HepG2 (cell line): ENCODE data around the gene TM9SF2. TPM values are rescaled to one million over a fixed set of nuclear protein-coding genes. Genes with fewer than 3 reads are reported as not detected.
A peak's percentile ranks its signal among the peaks of the same experiment; 100 is the strongest.

Experiments
- AGO2 ChIP-seq: fragments of 200-400 bp; formaldehyde crosslinking; optimal IDR thresholded peaks from 2 replicates; pipeline ENCODE3; 2017; ENCODE audit warnings: mild to moderate bottlenecking, low read depth, low read length, moderate library complexity
- CSRNP1 ChIP-seq: sonication (generic); formaldehyde crosslinking; IDR thresholded peaks from 2 replicates; pipeline ENCODE4 v1.8.1; 2023; ENCODE audit warnings: mild to moderate bottlenecking, missing genetic modification reagents
- ETV6 ChIP-seq: sonication (generic); formaldehyde crosslinking; conservative IDR thresholded peaks from 2 replicates; pipeline ENCODE4 v1.4.0; 2020; ENCODE audit warnings: missing genetic modification reagents
- EZH2 ChIP-seq: conservative IDR thresholded peaks from 2 replicates; pipeline ENCODE4 v1.6.1; 2012; ENCODE audit warnings: mild to moderate bottlenecking, low read depth, low read length, moderate library complexity
- FOXK1 ChIP-seq: sonication (generic); formaldehyde crosslinking; IDR thresholded peaks from 2 replicates; pipeline ENCODE4 v1.4.0; 2020; ENCODE audit warnings: low read depth, missing genetic modification reagents, borderline replicate concordance
- FOXP4 ChIP-seq: sonication (generic); formaldehyde crosslinking; IDR thresholded peaks from 2 replicates; pipeline ENCODE4 v1.4.0; 2020; ENCODE audit warnings: missing genetic modification reagents
- MIXL1 ChIP-seq: IDR thresholded peaks from 2 replicates; pipeline ENCODE4 v1.6.1; 2016
- MLX ChIP-seq: IDR thresholded peaks from 2 replicates; pipeline ENCODE4 v1.6.1; 2016
- NFKBIZ ChIP-seq: IDR thresholded peaks from 2 replicates; pipeline ENCODE4 v1.6.1; 2018; ENCODE audit warnings: missing genetic modification reagents, missing compliant biosample characterization
- ONECUT2 ChIP-seq: sonication (generic); formaldehyde crosslinking; IDR thresholded peaks from 2 replicates; pipeline ENCODE4 v1.4.0; 2020; ENCODE audit warnings: missing genetic modification reagents
- SKI ChIP-seq: fragments of 450-650 bp; IDR thresholded peaks from one replicate; pipeline ENCODE4 v1.6.1; 2018; ENCODE audit warnings: mild to moderate bottlenecking; ENCODE audit not compliant: partially characterized antibody
- STAG1 ChIP-seq: sonication (generic); formaldehyde crosslinking; IDR thresholded peaks from 2 replicates; pipeline ENCODE4 v1.4.0; 2020; ENCODE audit warnings: missing genetic modification reagents
- TAF15 ChIP-seq: fragments of 200-400 bp; formaldehyde crosslinking; IDR thresholded peaks from one replicate; pipeline ENCODE4 v1.6.1; 2018; ENCODE audit warnings: mild to moderate bottlenecking, low read depth, low read length; ENCODE audit not compliant: poor library complexity, severe bottlenecking
- U2AF2 ChIP-seq: fragments of 200-400 bp; formaldehyde crosslinking; IDR thresholded peaks from 2 replicates; pipeline ENCODE4 v1.6.1; 2017; ENCODE audit warnings: low read depth, mild to moderate bottlenecking, low read length
- ZFP41 ChIP-seq: sonication (generic); formaldehyde crosslinking; IDR thresholded peaks from 2 replicates; pipeline ENCODE4 v1.4.0; 2020; ENCODE audit warnings: mild to moderate bottlenecking, missing genetic modification reagents, borderline replicate concordance
- ZNF569 ChIP-seq: sonication (generic); formaldehyde crosslinking; IDR thresholded peaks from 2 replicates; pipeline ENCODE4 v1.5.0; 2020; ENCODE audit warnings: mild to moderate bottlenecking, missing genetic modification reagents, moderate library complexity, borderline replicate concordance
- polyA plus RNA-seq, 8 experiments: library from polyadenylated mRNA; depleted of rRNA in 3 of 8; stranded (reverse) in 7 of 8; unstranded in 1 of 8; fragments of >200 nt; fragmentation: Illumina TruSeq in 4 of 8; extraction: Trizol in 4 of 8; gene quantifications; 2 replicates each; pipeline versions ENCODE4 v1.2.1 to v1.2.3, GENCODE V29; 2011 to 2016; ENCODE audit warnings: low read depth in 4 of 8, missing spikeins in 1 of 8, mixed read lengths in 1 of 8; ENCODE audit not compliant: insufficient read depth in 1 of 8
- total RNA-seq, 5 experiments: library from RNA; depleted of rRNA; stranded (reverse); fragments of >200 nt; fragmentation: Illumina TruSeq; extraction: Trizol; gene quantifications; 2 replicates each; pipeline ENCODE4 v1.2.3, GENCODE V29; 2016; ENCODE audit warnings: low read depth in 1 of 5
- TF ChIP-seq, protein P1 (sequence below): sonication (generic); formaldehyde crosslinking; IDR thresholded peaks from 2 replicates; pipeline ENCODE4 v1.4.0; 2020; ENCODE audit warnings: mild to moderate bottlenecking, low read depth, missing genetic modification reagents
- TF ChIP-seq, protein P2 (sequence below): sonication (generic); formaldehyde crosslinking; IDR thresholded peaks from 2 replicates; pipeline ENCODE4 v1.5.1; 2020; ENCODE audit warnings: mild to moderate bottlenecking, moderate library complexity, missing genetic modification reagents
- TF ChIP-seq, protein P3 (sequence below): sonication (generic); formaldehyde crosslinking; conservative IDR thresholded peaks from 2 replicates; pipeline ENCODE4 v1.4.0; 2020; ENCODE audit warnings: missing genetic modification reagents

Gene TM9SF2
- total and polyA plus RNA-seq, 2 of the 13 experiments (the other 11 are each of a cell fraction or from before 2014, with no cell fraction given), result 94.1 to 123 TPM

DNA sequence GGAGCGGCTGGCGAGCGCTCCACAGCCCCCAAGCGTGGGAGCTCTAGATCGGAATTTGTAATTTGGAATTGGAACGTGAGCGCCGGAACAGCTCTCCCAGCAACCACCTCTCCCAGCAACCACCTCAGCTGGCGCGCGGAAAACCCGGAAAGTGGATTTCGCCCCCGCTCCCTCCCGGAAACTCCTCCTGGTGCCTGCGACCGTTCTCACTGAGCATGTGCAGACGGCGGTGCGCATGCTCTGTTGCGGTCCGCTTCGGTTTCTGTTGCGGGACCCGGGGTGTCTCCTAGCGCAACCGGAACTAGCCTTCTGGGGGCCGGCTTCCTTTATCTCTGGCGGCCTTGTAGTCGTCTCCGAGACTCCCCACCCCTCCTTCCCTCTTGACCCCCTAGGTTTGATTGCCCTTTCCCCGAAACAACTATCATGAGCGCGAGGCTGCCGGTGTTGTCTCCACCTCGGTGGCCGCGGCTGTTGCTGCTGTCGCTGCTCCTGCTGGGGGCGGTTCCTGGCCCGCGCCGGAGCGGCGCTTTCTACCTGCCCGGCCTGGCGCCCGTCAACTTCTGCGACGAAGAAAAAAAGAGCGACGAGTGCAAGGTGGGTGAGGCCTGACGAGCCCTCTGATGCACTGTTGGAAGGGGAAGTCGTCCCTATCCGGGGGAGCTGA is at the start of gene TM9SF2 (continued):
- TF ChIP-seq, protein P1, sequence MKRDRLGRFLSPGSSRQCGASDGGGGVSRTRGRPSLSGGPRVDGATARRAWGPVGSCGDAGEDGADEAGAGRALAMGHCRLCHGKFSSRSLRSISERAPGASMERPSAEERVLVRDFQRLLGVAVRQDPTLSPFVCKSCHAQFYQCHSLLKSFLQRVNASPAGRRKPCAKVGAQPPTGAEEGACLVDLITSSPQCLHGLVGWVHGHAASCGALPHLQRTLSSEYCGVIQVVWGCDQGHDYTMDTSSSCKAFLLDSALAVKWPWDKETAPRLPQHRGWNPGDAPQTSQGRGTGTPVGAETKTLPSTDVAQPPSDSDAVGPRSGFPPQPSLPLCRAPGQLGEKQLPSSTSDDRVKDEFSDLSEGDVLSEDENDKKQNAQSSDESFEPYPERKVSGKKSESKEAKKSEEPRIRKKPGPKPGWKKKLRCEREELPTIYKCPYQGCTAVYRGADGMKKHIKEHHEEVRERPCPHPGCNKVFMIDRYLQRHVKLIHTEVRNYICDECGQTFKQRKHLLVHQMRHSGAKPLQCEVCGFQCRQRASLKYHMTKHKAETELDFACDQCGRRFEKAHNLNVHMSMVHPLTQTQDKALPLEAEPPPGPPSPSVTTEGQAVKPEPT, result no peak
- no peak for TF ChIP-seq ZNF569 (CRISPR knock-in tag)
- peak; percentile 78 for TF ChIP-seq AGO2
- TF ChIP-seq CSRNP1 (CRISPR knock-in tag), result no peak
- TF ChIP-seq MLX, result peak; percentile 37; the same call in 1 of the 2 replicates
- peak; percentile 84; the same call in 1 of the 2 replicates for TF ChIP-seq FOXK1 (CRISPR knock-in tag)
- TF ChIP-seq MIXL1 (CRISPR knock-in tag), result peak; percentile 55; the same call in 1 of the 2 replicates
- TF ChIP-seq, protein P2, sequence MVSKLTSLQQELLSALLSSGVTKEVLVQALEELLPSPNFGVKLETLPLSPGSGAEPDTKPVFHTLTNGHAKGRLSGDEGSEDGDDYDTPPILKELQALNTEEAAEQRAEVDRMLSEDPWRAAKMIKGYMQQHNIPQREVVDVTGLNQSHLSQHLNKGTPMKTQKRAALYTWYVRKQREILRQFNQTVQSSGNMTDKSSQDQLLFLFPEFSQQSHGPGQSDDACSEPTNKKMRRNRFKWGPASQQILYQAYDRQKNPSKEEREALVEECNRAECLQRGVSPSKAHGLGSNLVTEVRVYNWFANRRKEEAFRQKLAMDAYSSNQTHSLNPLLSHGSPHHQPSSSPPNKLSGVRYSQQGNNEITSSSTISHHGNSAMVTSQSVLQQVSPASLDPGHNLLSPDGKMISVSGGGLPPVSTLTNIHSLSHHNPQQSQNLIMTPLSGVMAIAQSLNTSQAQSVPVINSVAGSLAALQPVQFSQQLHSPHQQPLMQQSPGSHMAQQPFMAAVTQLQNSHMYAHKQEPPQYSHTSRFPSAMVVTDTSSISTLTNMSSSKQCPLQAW (CRISPR knock-in tag), result no peak; the same call in 1 of the 2 replicates
- no peak for TF ChIP-seq ETV6 (CRISPR knock-in tag)
- TF ChIP-seq STAG1, result no peak
- TF ChIP-seq TAF15, result no peak
- peak; percentile 5; the same call in 1 of the 2 replicates for TF ChIP-seq U2AF2
- no peak for TF ChIP-seq EZH2
- peak; percentile 67 for TF ChIP-seq FOXP4 (CRISPR knock-in tag)
- no peak for TF ChIP-seq SKI
- TF ChIP-seq ZFP41 (CRISPR knock-in tag), result no peak
- TF ChIP-seq ONECUT2 (CRISPR knock-in tag), result no peak
- TF ChIP-seq, protein P3, sequence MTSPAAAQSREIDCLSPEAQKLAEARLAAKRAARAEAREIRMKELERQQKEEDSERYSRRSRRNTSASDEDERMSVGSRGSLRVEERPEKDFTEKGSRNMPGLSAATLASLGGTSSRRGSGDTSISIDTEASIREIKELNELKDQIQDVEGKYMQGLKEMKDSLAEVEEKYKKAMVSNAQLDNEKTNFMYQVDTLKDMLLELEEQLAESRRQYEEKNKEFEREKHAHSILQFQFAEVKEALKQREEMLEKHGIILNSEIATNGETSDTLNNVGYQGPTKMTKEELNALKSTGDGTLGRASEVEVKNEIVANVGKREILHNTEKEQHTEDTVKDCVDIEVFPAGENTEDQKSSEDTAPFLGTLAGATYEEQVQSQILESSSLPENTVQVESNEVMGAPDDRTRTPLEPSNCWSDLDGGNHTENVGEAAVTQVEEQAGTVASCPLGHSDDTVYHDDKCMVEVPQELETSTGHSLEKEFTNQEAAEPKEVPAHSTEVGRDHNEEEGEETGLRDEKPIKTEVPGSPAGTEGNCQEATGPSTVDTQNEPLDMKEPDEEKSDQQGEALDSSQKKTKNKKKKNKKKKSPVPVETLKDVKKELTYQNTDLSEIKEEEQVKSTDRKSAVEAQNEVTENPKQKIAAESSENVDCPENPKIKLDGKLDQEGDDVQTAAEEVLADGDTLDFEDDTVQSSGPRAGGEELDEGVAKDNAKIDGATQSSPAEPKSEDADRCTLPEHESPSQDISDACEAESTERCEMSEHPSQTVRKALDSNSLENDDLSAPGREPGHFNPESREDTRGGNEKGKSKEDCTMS (CRISPR knock-in tag), result no peak
- TF ChIP-seq NFKBIZ (CRISPR knock-in tag), result no peak
